ENCODE data around the gene MAGEA11.

The MAGEA11 gene

GRCh38 chrX:149681182-149681581 is 30.7 kb upstream of the MAGEA11 start:
- no peaks in the 10 kb centered on the region for H3K36me3 ChIP-seq (replicated peaks in 1 of 2; ENCODE audit: control insufficient read depth in 2 of 2, insufficient read depth in 2 of 2, low read length in 2 of 2)
- H2AK5ac ChIP-seq (ENCODE audit: low read depth, low read length): no peak overlapping the region
- H3K9ac ChIP-seq (ENCODE audit: low read depth, low read length, poor library complexity): no peak overlapping the region
- H2BK15ac ChIP-seq (ENCODE audit: low read length): no peak overlapping the region
- no peak overlapping the region for H3K27ac ChIP-seq (replicated peaks; ENCODE audit: low read length)
- H3K27me3 ChIP-seq (ENCODE audit: control insufficient read depth in 3 of 3, insufficient read depth in 3 of 3, low read depth in 1 of 3, low read length in 3 of 3): peaks cover 0 to 3% (median 0%) of the 10 kb centered on the region in 3 experiments
- no peaks in the 10 kb centered on the region for H3K9me3 ChIP-seq (replicated peaks in 1 of 2; ENCODE audit: control insufficient read depth in 2 of 2, insufficient read depth in 1 of 2, low read depth in 1 of 2, low read length in 2 of 2)
- H4K91ac ChIP-seq (ENCODE audit: low read depth, low read length, poor library complexity): no peak overlapping the region
- H3K18ac ChIP-seq (ENCODE audit: low read length): no peak overlapping the region
- no peak overlapping the region for H2BK5ac ChIP-seq (ENCODE audit: low read length)
- no peak overlapping the region for H3K23ac ChIP-seq (ENCODE audit: low read depth, low read length, poor library complexity)
- H3K4me2 ChIP-seq (ENCODE audit: insufficient read depth, low read length, poor library complexity, severe bottlenecking): no peak overlapping the region
- no CpG with 5 or more reads among the region's 2 CpGs for WGBS, 2 donors (ENCODE audit: extremely low coverage in 2 of 2, insufficient read length in 2 of 2, insufficient replicate concordance in 1 of 2)
- no peak for DNase-seq (ENCODE audit: low spot score)
- H2BK120ac ChIP-seq (ENCODE audit: low read depth, low read length): no peak overlapping the region
- no peak overlapping the region for H3K4ac ChIP-seq (ENCODE audit: low read length)
- no peak overlapping the region for H4K8ac ChIP-seq (ENCODE audit: low read depth, low read length)
- H3K14ac ChIP-seq (ENCODE audit: low read length): no peak overlapping the region
- H3K79me1 ChIP-seq (ENCODE audit: low read depth, low read length): no peaks in the 10 kb centered on the region
- H2BK12ac ChIP-seq (ENCODE audit: low read length): no peak overlapping the region
- H3K4me3 ChIP-seq (ENCODE audit: low read length in 2 of 2): no peak overlapping the region
- no peak overlapping the region for H2AFZ ChIP-seq (ENCODE audit: low read length)
- peaks cover 0 to 1% of the 10 kb centered on the region in 2 donors for H3K4me1 ChIP-seq (ENCODE audit: control insufficient read depth in 2 of 2, insufficient read depth in 1 of 2, low read depth in 1 of 2, low read length in 2 of 2)

GRCh38 chrX:149682031-149682430 is 29.8 kb upstream of the MAGEA11 start:
- Histone ChIP-seq H2BK15ac (ENCODE audit: low read length) (no peak overlapping the region), H3K4me2 (ENCODE audit: insufficient read depth, low read length, poor library complexity, severe bottlenecking) (no peak overlapping the region), H2AK5ac (ENCODE audit: low read depth, low read length) (no peak overlapping the region), H3K14ac (ENCODE audit: low read length) (no peak overlapping the region), H3K9me3 (replicated peaks in 1 of 2; ENCODE audit: control insufficient read depth in 2 of 2, insufficient read depth in 1 of 2, low read depth in 1 of 2, low read length in 2 of 2) (no peaks in the 10 kb centered on the region), H2AFZ (ENCODE audit: low read length) (no peak overlapping the region), H3K27ac (replicated peaks; ENCODE audit: low read length) (no peak overlapping the region), H3K4ac (ENCODE audit: low read length) (no peak overlapping the region), H3K9ac (ENCODE audit: low read depth, low read length, poor library complexity) (no peak overlapping the region), H3K79me1 (ENCODE audit: low read depth, low read length) (no peaks in the 10 kb centered on the region), H3K4me3 (ENCODE audit: low read length in 2 of 2) (no peak overlapping the region), H4K8ac (ENCODE audit: low read depth, low read length) (no peak overlapping the region), H3K23ac (ENCODE audit: low read depth, low read length, poor library complexity) (no peak overlapping the region), H3K4me1 (ENCODE audit: control insufficient read depth in 2 of 2, insufficient read depth in 1 of 2, low read depth in 1 of 2, low read length in 2 of 2) (peaks cover 0 to 1% of the 10 kb centered on the region in 2 donors), H2BK12ac (ENCODE audit: low read length) (no peak overlapping the region), H2BK5ac (ENCODE audit: low read length) (no peak overlapping the region), H2BK120ac (ENCODE audit: low read depth, low read length) (no peak overlapping the region), H4K91ac (ENCODE audit: low read depth, low read length, poor library complexity) (no peak overlapping the region), H3K36me3 (replicated peaks in 1 of 2; ENCODE audit: control insufficient read depth in 2 of 2, insufficient read depth in 2 of 2, low read length in 2 of 2) (no peaks in the 10 kb centered on the region), H3K18ac (ENCODE audit: low read length) (no peak overlapping the region), H3K27me3 (ENCODE audit: control insufficient read depth in 3 of 3, insufficient read depth in 3 of 3, low read depth in 1 of 3, low read length in 3 of 3) (peaks cover 0 to 3% (median 0%) of the 10 kb centered on the region in 3 experiments)
- DNase-seq (ENCODE audit: low spot score): no peak
- WGBS, 2 donors (ENCODE audit: extremely low coverage in 2 of 2, insufficient read length in 2 of 2, insufficient replicate concordance in 1 of 2): no CpG with 5 or more reads among the region's 3 CpGs

GRCh38 chrX:149682956-149683947 is 28.6 kb upstream of the MAGEA11 start:
- no peak for DNase-seq (ENCODE audit: low spot score)
- no peaks in the 10 kb centered on the region for H3K79me1 ChIP-seq (ENCODE audit: low read depth, low read length)
- no peak overlapping the region for H3K4me3 ChIP-seq (ENCODE audit: low read length in 2 of 2)
- no peak overlapping the region for H2AFZ ChIP-seq (ENCODE audit: low read length)
- H3K23ac ChIP-seq (ENCODE audit: low read depth, low read length, poor library complexity): no peak overlapping the region
- H2BK120ac ChIP-seq (ENCODE audit: low read depth, low read length): no peak overlapping the region
- H2BK12ac ChIP-seq (ENCODE audit: low read length): no peak overlapping the region
- H3K27me3 ChIP-seq (ENCODE audit: control insufficient read depth in 3 of 3, insufficient read depth in 3 of 3, low read depth in 1 of 3, low read length in 3 of 3): peaks cover 0 to 3% (median 0%) of the 10 kb centered on the region in 3 experiments
- no peak overlapping the region for H3K14ac ChIP-seq (ENCODE audit: low read length)
- H3K9me3 ChIP-seq (replicated peaks in 1 of 2; ENCODE audit: control insufficient read depth in 2 of 2, insufficient read depth in 1 of 2, low read depth in 1 of 2, low read length in 2 of 2): no peaks in the 10 kb centered on the region
- no peak overlapping the region for H2BK5ac ChIP-seq (ENCODE audit: low read length)
- no peak overlapping the region for H3K4ac ChIP-seq (ENCODE audit: low read length)
- H4K8ac ChIP-seq (ENCODE audit: low read depth, low read length): no peak overlapping the region
- H3K18ac ChIP-seq (ENCODE audit: low read length): no peak overlapping the region
- H3K4me1 ChIP-seq (ENCODE audit: control insufficient read depth in 2 of 2, insufficient read depth in 1 of 2, low read depth in 1 of 2, low read length in 2 of 2): peaks cover 0 to 1% of the 10 kb centered on the region in 2 donors
- H2AK5ac ChIP-seq (ENCODE audit: low read depth, low read length): no peak overlapping the region
- WGBS, 2 donors (ENCODE audit: extremely low coverage in 2 of 2, insufficient read length in 2 of 2, insufficient replicate concordance in 1 of 2): no CpG with 5 or more reads among the region's 9 CpGs
- no peak overlapping the region for H4K91ac ChIP-seq (ENCODE audit: low read depth, low read length, poor library complexity)
- H2BK15ac ChIP-seq (ENCODE audit: low read length): no peak overlapping the region
- H3K36me3 ChIP-seq (replicated peaks in 1 of 2; ENCODE audit: control insufficient read depth in 2 of 2, insufficient read depth in 2 of 2, low read length in 2 of 2): no peaks in the 10 kb centered on the region
- no peak overlapping the region for H3K9ac ChIP-seq (ENCODE audit: low read depth, low read length, poor library complexity)
- no peak overlapping the region for H3K4me2 ChIP-seq (ENCODE audit: insufficient read depth, low read length, poor library complexity, severe bottlenecking)
- H3K27ac ChIP-seq (replicated peaks; ENCODE audit: low read length): no peak overlapping the region

DNA sequence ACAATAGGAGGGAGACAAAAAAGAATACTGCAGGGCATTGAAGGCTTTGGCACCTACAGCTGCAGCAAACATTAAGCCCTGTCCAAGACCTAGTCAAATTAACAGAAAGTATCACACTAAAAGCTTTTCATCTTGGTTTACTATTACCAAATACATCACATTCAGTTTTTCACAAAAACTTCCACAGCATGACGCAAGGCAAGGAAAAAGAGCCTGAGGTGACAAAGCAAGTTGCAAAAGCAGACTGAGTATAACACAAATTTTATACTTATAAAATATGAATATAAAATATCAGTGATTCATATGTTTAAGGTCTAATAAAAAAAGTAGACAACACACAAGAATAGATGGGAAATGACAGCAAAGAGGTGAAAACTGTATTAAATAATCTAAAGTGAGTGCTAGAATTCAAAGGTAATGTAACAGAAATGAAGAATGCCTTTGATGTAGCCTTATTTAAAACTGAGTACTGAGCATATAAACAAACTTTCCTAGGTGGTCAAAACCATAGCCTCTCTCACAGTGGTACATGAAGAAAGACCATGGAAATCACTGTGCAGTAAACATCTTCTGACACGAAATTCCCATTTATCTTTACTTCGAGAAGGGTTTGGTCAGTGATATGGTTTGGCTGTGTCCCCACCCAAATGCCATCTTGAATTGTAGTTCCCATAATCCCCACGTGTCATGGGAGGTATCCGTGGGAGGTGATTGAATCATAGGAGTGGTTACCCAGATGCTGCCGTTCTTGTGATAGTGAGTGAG is 27.7 kb upstream of the MAGEA11 start:
- Histone ChIP-seq H3K18ac (ENCODE audit: low read length) (no peak overlapping the region), H3K27ac (replicated peaks; ENCODE audit: low read length) (no peak overlapping the region), H3K9ac (ENCODE audit: low read depth, low read length, poor library complexity) (no peak overlapping the region), H2BK15ac (ENCODE audit: low read length) (no peak overlapping the region), H3K4me2 (ENCODE audit: insufficient read depth, low read length, poor library complexity, severe bottlenecking) (no peak overlapping the region), H3K23ac (ENCODE audit: low read depth, low read length, poor library complexity) (no peak overlapping the region), H3K27me3 (ENCODE audit: control insufficient read depth in 3 of 3, insufficient read depth in 3 of 3, low read depth in 1 of 3, low read length in 3 of 3) (peaks cover 0 to 3% (median 0%) of the 10 kb centered on the region in 3 experiments), H2BK12ac (ENCODE audit: low read length) (no peak overlapping the region), H3K14ac (ENCODE audit: low read length) (no peak overlapping the region), H3K4ac (ENCODE audit: low read length) (no peak overlapping the region), H3K79me1 (ENCODE audit: low read depth, low read length) (no peaks in the 10 kb centered on the region), H3K9me3 (replicated peaks in 1 of 2; ENCODE audit: control insufficient read depth in 2 of 2, insufficient read depth in 1 of 2, low read depth in 1 of 2, low read length in 2 of 2) (no peaks in the 10 kb centered on the region), H3K4me1 (ENCODE audit: control insufficient read depth in 2 of 2, insufficient read depth in 1 of 2, low read depth in 1 of 2, low read length in 2 of 2) (peaks cover 0 to 1% of the 10 kb centered on the region in 2 donors), H3K4me3 (ENCODE audit: low read length in 2 of 2) (no peak overlapping the region), H4K8ac (ENCODE audit: low read depth, low read length) (no peak overlapping the region), H2AK5ac (ENCODE audit: low read depth, low read length) (no peak overlapping the region), H3K36me3 (replicated peaks in 1 of 2; ENCODE audit: control insufficient read depth in 2 of 2, insufficient read depth in 2 of 2, low read length in 2 of 2) (no peaks in the 10 kb centered on the region), H2BK120ac (ENCODE audit: low read depth, low read length) (no peak overlapping the region), H4K91ac (ENCODE audit: low read depth, low read length, poor library complexity) (no peak overlapping the region), H2BK5ac (ENCODE audit: low read length) (no peak overlapping the region), H2AFZ (ENCODE audit: low read length) (no peak overlapping the region)
- DNase-seq (ENCODE audit: low spot score): no peak
- WGBS, 2 donors (ENCODE audit: extremely low coverage in 2 of 2, insufficient read length in 2 of 2, insufficient replicate concordance in 1 of 2): no CpG with 5 or more reads among the region's 6 CpGs

Data from neuronal stem cell (in vitro differentiated cells).